Activated CD4-positive, alpha-beta T cell treated with anti-CD3 and anti-CD28 coated beads, Interleukin-2, Interleukin-4, amounts not matched to agents 100 ng/mL and 50 ng/mL, durations not matched to agents 16 hours and 8 hours (primary cell): ENCODE measurements around the gene ATOX1.

ENCODE experiments used
- DNase-seq: peaks from one replicate; pipeline ENCODE4 v3.0.0-alpha.2; 2020; ENCODE audit warnings: low spot score

The ATOX1 gene

DNA sequence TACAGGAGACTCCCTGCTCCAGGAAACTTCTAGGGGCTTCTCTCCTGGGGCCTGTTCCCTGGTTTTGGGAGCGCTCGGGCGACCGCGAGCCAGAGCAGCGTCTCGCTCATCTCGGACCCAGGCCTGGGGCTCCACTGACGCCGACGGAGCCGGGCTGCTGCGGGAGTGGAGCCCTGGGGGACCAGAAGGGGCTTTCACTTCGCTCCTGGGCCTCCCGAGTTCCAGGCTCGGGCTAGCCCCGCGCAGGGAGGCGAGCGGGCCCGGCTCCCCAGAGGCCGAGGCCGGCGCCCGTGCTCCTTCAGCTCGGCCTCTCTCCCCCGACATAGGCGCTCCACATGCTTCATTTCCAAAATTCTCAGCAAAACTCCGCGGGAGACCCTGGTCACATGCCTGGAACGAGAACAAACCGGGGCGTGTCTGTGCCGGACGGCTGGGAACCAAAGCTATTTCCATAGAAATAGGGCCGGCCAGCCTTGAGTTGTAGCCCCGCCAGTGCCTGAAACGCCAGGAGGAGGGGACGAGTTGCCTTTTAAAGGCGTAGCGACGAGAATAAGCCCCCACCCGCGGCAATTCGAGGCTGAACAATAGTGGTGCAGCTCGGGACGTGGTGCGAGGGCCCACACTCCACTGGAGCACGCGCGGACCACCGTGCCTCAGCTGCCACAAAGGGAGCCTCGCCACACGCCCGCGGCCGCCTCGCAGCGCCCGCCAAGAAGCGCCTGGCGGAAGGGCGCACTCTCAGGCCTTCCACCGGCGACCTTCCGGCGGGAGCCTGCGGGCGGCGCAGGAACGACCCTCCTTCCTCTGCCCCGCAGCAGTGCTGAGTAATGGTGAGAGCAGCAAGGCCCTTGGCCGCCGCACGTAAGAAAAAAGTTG, 12.2 kb upstream of the ATOX1 start:
- DNase-seq: no peak

DNA sequence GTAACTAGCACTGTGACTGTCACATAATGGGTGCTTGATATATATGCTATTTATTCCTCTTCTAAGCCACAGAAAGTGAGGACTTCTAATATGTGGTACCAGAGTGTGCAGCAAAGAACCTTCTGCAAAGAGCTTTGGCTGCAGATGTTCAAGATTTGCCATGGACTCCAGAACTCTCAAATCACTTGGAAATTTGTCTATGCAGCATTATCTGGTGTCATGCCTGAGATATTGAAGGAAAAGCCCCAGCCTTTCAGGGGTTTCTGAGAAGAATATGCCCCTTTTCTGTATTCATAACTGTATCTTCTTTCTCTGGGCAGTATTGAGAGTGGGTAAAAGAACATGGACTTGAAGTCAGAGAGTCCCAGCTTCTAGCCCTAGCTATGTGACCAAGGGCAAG, 8.5 kb upstream of the ATOX1 start:
- DNase-seq: no peak

DNA sequence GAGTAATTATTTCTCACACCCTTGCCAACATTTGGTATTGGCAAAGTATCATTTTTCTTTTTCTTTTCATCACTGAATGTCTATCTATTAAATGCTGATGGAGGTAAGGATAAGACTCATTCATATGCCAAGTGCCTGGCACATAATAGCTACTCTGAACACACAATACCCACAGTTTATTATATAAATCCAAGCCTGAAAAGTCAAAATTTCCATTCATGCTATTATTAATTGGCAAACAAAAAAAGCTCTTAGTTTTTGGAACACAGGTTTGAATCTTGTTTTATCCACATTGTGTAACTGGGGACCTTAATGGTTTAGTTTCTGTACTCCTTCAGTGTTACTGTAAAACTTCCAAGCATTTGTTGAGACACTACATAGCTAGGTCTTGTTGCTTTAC, 6.4 kb upstream of the ATOX1 start:
- DNase-seq: no peak

DNA sequence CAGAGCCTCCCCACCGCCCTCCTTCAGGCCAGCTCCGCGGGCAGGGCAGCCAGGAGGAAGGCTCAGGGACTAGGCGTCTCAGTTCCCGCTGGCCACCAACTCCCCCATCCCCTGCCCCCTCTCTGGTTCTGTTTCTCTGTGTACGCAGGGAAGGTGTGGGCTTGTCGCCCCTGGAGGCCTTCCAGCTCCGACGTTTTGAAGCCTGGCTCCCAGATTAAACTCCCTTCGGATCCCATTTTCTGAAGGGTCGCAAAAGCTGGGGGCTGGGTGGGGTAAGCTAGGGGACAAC, 346 bp downstream of the ATOX1 start:
- no peak for DNase-seq

DNA sequence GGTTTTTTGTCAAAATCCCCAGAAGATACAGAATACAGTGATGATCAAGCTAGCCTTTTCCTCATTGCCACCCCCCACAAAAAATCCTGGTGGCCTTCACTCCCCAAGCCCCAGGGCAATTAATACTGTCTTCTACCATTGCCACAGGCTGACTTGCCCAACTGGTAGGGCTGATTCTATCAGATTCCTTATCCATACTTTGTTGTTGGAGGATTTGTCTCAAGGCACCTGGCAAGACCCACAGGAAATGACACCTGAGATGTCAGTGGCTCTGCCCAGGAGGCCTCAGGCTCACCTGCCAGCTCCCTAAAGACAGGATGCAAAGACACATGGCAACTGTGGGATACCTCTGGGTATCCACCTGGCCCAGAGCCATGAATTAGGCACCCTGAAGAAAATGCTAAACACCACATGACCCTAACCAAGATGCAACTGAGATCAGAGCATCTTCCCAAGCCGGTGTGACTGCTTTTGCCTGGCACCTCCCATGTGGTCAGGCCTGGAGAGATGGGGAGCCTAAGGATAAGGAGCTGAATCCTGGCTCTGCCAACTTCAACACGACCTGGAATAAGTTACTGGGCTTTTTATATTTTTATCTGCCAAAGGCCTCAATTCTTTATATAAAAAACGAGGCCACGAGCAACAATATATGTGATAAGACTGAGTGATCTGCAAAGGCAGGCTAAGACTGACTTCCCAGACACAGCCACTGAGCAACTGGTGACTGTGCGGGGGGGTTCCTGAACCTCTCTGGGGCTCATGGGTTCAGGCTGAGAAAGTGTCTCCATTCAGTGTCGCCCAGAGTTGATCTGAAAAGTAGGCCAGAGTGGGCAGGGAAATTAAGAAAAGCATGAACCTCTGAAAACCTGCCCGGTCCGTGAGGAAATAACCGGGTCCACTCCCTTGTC, 944 bp downstream of the ATOX1 start:
- no peak for DNase-seq

DNA sequence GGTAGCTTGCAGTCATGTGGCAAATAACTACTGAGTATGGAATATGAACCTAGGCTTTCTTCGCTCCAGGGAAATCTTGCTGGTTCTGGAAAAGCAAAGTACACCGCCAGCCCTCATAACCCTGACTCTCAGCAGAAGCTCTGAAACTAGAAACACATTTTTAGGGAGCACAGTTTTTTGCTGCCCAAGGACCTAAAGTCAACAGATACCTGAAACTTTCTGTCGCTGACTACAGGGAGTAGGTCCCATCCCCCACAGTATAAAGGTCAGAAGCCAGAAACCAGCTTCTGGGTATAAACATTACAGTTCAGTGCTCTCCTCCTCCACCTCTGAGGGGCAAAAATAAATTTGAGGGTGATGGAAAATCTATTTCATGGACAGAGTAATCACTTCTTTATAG, 3.0 kb downstream of the ATOX1 start:
- no peak for DNase-seq

DNA sequence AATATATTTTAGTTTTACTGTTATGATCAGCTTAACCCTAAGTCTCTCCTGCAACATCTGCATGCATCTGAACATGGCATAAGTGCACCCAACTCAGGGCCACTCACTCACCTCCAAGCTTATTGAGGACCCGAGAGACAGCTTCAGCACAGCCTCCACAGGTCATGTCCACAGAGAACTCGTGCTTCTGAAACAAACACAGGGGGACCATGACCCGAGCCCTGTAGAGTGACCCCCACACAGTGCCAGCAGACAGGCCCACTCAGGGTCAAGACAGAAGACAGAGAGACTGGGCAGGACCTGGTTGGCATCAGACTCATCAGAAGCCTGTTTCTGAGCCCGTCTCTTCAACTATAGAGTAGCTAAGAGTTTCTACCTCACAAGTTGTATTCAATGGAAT, 6.8 kb downstream of the ATOX1 start:
- no peak for DNase-seq

DNA sequence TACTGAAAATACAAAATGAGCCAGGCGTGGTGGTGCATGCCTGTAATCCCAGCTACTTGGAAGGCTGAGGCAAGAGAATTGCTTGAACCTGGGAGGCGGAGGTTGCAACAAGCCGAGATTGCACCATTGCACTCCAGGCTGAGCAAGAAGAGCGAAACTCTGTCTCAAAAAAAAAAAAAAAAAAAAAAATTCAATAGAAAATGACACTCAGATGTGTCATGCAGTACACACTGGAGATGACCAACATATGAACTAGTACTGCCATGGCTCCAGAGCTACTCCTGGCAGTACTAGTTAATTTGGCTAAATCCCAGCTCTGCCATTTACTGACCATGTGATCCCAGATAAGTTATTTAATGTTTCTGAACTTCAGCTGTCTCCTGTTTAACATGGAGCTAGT, 7.3 kb downstream of the ATOX1 start:
- DNase-seq: no peak

DNA sequence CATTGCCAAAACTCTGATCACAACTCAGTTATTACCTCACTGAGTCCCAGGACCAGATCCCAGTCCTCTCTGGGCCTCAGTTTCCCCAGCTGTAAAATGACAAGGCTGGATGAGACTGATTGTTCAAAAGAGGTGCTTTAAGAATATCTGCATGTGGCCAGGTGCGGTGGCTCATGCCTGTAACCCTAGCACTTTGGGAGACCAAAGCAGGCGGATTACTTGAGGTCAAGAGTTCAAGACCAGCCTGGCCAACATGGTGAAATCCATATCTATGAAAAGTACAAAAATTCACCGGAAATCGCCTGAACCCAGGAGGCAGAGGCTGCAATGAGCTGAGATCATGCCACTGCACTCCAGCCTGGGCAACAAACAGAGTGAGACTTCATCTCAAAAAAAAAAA, 8.3 kb downstream of the ATOX1 start:
- DNase-seq: no peak

DNA sequence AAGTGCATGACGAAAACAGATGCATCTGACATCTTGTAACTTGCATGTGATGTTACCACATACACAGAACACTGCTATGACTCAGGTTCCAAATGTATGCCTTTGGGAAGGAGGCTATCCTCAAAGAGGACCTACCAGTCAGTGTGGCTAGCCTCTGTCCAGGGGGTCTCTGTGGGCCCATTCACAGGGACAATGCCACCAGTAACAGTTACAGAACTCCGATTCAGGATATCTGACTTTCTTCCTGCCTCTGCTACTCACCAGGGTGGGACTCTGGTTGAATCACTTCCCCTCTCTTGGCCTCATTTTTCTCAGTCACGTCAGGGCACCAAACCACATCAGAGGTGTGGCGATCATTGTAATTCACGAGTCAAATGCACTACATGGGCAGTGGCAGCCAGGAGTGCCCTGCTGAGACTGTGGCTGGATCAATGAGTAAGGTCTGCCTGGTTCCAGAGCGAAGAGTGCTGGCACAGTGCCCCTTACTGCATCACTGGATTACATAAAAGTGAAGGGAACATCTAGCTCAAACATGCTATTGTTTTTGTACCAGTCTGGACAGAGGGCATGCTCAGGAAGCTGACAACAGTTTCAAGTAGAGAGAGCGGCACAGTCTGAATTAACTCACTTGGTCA, 13.2 kb downstream of the ATOX1 start:
- peak; percentile 69 for DNase-seq

DNA sequence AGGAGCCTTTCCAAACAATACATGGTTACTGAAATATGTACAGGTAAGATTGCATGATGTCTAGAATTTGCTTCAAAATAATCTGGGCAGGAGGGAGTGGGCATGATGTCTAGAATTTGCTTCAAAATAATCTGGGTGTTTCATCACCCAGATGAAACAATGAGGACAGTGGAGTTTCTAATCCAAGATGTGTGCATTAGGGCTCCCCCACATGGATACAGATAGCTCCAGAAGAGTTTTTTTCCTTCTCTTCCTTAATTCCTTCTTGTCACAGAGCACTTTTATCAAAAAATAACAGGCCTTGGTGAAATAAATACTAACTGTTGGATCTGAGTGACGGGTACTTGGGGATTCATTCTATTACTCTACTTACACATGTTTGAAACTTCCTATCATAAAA, 14.9 kb downstream of the ATOX1 start:
- DNase-seq: no peak

DNA sequence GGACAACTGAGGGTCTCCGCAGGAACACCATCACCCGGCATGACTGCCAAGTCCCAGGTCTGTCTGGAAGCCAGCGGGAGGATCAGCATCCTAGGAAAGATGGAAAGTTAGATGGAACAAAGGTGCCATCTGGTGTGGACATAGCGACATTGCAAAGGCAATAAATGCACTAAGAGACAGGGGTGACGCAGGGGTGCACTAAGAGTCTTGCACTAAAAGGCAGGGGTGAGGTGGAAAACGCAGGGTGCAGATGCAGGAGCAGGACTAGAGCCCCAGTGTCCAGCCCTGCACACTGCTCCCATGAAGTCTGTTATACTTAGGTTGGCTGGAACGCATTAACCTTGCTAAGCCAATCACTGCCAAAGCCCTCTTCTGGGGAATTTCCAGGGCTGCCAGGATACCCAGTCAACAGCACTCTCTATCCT, 15.5 kb downstream of the ATOX1 start:
- no peak for DNase-seq

DNA sequence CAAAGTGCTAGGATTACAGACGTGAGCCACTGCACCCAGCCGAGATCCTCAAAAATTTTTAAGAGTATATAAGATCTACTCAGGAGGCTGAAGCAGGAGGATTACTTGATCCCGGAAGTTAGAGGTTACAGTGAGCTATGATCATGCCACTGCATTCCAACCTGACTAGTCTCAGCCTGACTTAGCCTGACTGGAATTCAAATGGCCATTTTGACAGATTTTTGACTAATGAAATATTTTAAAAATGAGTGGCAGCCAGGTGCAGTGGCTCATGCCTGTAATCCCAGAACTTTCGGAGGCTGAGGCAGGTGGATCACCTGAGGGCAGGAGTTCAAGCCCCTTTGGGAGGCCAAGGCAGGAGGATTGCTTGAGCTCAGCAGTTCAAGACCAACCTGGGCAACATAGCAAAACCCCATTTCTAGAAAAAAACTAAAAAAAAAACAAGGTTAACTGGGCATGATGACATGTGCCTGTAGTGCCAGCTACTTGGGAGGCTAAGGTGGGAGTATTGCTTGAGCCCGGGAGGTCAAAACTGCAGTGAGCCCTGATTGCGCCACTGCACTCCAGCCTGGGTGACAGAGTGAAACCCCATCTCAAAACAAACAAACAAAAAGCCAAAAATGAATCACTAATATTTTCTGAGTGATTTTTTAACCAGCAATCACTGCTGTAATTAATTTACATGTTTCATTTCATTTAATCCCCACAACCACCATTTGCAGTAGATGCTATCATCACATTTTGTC, 16.6 kb downstream of the ATOX1 start:
- no peak for DNase-seq

DNA sequence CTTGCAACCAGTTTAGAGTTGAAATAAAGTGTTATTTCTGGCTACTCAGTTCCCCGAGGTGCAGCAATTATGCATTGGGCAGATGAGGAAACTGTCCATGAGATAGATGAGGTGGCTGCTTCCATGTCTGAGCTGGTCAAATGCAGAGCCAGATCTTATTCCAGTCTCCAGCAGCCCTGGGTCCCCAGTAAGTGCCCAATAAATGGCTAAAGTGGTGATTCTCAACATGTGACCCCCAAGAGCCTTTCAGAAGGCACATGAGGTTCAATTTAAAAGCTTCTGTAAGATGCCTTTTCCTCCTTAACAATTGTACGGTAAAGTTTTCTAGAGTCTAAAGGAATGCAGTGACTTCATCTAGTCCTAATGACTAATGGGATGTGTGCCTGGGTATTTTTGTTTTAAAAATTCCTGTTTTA, 17.5 kb downstream of the ATOX1 start:
- DNase-seq: no peak

DNA sequence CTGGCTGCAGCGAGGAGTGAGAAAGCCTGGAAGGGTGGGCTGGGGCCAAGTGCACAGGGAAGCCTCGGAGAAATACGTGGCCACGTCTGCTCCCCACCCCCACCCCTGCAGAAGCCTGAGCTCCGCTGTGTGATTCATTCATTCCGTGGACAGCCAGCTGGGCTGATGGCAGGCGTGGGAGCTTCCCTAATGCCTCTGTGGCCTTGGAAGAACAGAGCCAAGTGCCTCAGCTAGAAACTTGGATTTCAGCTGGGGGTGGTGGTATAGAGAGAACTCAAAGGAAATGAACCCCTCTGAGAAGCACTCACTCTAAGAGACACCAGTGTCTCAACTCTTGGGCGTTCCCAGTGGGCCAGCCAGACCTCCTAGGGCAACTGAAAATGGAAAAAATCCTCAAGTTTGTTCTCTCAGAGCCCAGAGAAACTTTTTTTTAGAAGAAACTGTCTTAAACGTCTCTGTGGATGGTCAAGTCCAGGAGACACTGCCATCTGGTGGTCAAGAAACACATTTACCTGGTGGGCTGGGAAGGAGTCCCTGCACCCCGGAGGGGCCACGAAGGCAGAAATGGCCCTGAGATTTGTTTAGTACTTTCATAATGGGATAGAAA, 18.0 kb downstream of the ATOX1 start:
- peak; percentile 73 for DNase-seq

DNA sequence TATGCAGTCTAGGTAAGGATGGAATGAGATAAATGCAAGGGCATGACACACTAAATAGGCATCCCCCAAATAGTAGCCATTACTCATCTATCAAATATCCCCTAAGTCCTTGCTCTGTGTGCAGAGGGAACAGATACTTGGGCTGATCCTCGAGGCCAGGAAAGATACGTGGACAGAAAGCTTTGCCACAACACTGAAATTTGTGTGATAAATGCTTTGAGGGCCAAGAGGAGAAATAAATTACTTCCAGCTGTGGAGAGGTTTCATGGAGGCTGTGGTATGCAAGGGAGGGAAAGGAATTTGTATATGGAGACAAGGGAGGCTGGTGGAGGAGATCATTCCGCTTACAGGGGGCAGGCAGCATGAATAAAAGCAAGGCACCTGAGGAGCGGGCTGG, 18.5 kb downstream of the ATOX1 start:
- no peak for DNase-seq

DNA sequence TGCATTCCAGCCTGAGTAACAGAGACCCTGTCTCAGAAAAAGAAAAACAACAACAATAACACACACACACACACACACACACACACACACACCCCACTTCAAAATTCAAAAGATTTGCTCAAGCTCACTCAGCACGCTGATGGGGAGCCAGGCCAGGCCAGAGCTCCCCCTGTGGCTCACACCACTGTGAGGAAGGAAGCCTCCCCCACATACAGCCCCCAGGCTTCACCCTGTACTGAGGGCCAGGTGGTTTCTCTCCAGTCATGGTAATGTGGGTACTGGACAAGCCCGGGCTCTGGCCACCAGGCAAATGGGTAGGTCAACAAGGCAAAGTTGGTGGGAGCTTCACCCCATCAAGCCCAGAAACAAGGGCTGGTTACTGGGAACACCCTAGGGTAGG, 19.0 kb downstream of the ATOX1 start:
- no peak for DNase-seq

DNA sequence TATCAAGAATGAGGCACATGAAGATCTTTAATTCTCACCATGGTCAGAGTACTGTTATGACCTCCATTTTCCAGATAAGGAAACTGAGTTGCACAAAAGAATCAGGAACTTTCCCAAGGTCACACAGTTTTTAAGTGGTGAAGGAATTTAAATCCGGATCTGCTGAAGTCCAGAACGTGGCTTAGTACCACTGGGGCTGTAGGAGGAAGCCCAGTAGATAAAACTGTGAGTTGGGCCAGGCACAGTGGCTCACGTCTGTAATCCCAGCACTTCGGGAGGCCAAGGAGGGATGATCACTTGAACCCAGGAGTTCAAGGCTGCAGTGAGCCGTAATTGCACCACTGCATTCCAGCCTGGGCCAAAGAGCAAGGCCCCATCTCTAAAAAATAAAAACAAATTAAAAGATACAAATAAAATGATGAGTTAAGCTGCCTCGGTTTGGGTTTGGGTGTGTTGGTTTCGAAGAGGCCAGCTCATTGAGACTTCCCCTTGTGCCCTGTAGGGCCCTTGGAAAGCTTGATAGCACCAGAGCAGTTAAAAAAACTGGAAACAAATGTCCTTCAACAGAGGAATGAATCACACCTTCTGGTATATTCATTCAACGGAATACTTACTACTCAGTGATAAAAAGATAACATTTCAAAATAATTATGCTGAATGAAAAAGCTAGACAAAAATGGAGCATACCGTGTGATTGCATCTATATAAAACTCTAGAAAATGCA, 20.1 kb downstream of the ATOX1 start:
- no peak for DNase-seq

DNA sequence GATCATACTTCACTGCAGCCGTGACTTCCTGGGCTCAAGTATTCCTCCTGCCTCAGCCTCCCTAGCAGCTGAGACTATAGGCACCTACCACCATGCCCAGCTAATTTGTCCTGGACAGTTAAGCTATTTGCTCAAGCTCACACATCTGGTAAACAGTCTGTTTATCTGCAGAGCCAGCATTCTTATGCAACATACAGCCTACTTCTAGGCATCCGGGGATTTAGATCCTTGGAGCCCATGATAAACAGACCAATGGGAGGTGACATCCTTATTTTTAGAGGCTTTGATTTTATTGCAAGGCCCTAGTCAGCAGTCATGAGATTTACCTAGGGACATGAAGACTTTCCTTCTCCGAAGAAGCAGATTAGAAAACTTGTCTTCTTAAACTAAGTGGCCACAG, 21.0 kb downstream of the ATOX1 start:
- DNase-seq: no peak

DNA sequence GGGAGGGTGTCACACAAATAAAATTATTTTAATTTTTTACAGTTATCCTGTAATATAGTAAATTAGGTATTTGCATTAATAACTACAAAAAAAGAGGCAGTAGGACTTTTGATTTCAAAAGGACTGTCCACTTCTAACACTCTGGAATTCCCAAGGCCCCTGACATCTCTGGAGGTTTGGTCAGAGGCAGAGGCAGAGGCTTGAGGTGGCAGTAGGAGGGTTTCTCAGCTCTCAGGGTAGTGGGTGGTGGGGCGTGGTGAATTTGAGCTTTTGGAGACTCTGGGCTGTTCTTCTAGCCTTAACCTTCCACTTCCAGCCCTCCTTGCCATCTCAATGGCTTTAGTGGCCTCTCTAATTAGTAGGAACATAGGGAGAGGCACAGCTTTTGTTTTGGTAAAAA, 22.8 kb downstream of the ATOX1 start:
- no peak for DNase-seq

DNA sequence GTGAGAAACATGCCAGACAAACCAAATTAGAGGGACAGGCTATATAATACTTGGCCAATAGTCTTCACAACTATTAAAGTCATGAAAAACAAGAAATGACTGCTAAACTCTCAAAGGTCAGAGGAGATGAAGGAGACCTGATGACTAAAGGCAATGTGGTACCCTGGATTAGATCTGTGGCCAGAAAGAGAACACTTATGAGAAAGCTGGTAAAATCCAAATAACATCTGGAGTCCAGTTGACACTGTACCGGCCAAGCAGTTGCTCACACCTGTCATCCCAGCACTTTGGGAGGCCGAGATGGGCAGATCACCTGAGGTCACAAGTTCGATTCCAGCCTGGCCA, 24.4 kb downstream of the ATOX1 start:
- no peak for DNase-seq
